IMR-90 (cell line): ENCODE results near the gene CASP2. TPM values are rescaled to one million over a fixed set of nuclear protein-coding genes. Genes with fewer than 3 reads are reported as not detected.

Experiments used
- ATAC-seq: fragments of 200-7000 bp; cut with Tn5 transposase; 2 replicates; pipeline ENCODE4 v1.9.1; 2020; ENCODE audit warnings: low read depth, mild to moderate bottlenecking, moderate library complexity
- BruUV-seq: library from RNA; stranded (reverse); fragments of 400-500 nt; replicated peaks from 2 replicates; lab custom pipeline; 2021; lab: Mats Ljungman, UMichigan
- CTCF ChIA-PET: fragments of 300-600 bp; formaldehyde crosslinking; extraction: SDS; loops from one replicate; lab custom pipeline; 2021; ENCODE audit warnings: antibody characterized with exemption; lab: Yijun Ruan, JAX
- POLR2A ChIA-PET: fragments of 300-600 bp; sonication (Branson Sonifier 250); formaldehyde crosslinking; loops from one replicate; lab custom pipeline; 2022; ENCODE audit warnings: antibody characterized with exemption; ENCODE audit not compliant: unreplicated experiment; lab: Charles Lee
- DNase-seq: peaks from one replicate; pipeline ENCODE4 v3.0.0; 2013
- H2AFZ ChIP-seq: replicated peaks from 2 replicates; pipeline ENCODE3; 2013; ENCODE audit warnings: low read length, mild to moderate bottlenecking; ENCODE audit not compliant: poor library complexity
- H2AK5ac ChIP-seq: 2 replicates; pipeline ENCODE4 v1.6.1; 2013; ENCODE audit warnings: low read depth, low read length, inconsistent platforms
- H2AK9ac ChIP-seq: replicated peaks from 2 replicates; pipeline ENCODE3; 2013; ENCODE audit warnings: mild to moderate bottlenecking, low read depth, low read length, moderate library complexity; ENCODE audit not compliant: poor library complexity
- H2BK120ac ChIP-seq: 2 replicates; pipeline ENCODE4 v1.6.1; 2013; ENCODE audit warnings: low read depth, low read length, inconsistent platforms
- H2BK15ac ChIP-seq: 3 replicates; pipeline ENCODE4 v1.6.1; 2013; ENCODE audit warnings: low read depth, low read length, inconsistent platforms
- H2BK20ac ChIP-seq: 2 replicates; pipeline ENCODE4 v1.6.1; 2013; ENCODE audit warnings: low read depth, mild to moderate bottlenecking, inconsistent platforms, low read length, moderate library complexity
- H2BK5ac ChIP-seq: 2 replicates; pipeline ENCODE4 v1.6.1; 2013; ENCODE audit warnings: mild to moderate bottlenecking, low read depth, low read length, inconsistent platforms; ENCODE audit not compliant: poor library complexity, severe bottlenecking
- H3K14ac ChIP-seq: replicated peaks from 2 replicates; pipeline ENCODE4 v1.6.1; 2013; ENCODE audit warnings: low read depth, low read length, inconsistent platforms
- H3K18ac ChIP-seq: 2 replicates; pipeline ENCODE4 v1.6.1; 2013; ENCODE audit warnings: low read depth, low read length, control low read depth
- H3K23ac ChIP-seq: 2 replicates; pipeline ENCODE4 v1.6.1; 2013; ENCODE audit warnings: low read depth, low read length, inconsistent platforms
- H3K27ac ChIP-seq: 2 replicates; pipeline ENCODE4 v1.5.1; 2013; ENCODE audit warnings: mild to moderate bottlenecking, control low read depth, low read length; ENCODE audit not compliant: insufficient read depth
- H3K27me3 ChIP-seq: 2 replicates; pipeline ENCODE4 v1.6.1; 2013; ENCODE audit warnings: low read length; ENCODE audit not compliant: control insufficient read depth, insufficient read depth
- H3K36me3 ChIP-seq: 2 replicates; pipeline ENCODE4 v1.6.1; 2013; ENCODE audit warnings: low read length, mixed read lengths; ENCODE audit not compliant: control insufficient read depth, insufficient read depth
- H3K4ac ChIP-seq: 2 replicates; pipeline ENCODE4 v1.6.1; 2013; ENCODE audit warnings: low read depth, low read length, inconsistent platforms
- H3K4me1 ChIP-seq: 2 replicates; pipeline ENCODE4 v1.6.1; 2013; ENCODE audit warnings: low read length, mixed read lengths; ENCODE audit not compliant: control insufficient read depth, insufficient read depth
- H3K4me2 ChIP-seq: 2 replicates; pipeline ENCODE4 v1.6.1; 2013; ENCODE audit warnings: low read depth, mild to moderate bottlenecking, control low read depth, low read length, moderate library complexity
- H3K4me3 ChIP-seq: 2 replicates; pipeline ENCODE4 v1.5.1; 2013; ENCODE audit warnings: low read depth, mild to moderate bottlenecking, control low read depth, low read length, moderate library complexity; ENCODE audit not compliant: insufficient read depth
- H3K56ac ChIP-seq: 2 replicates; pipeline ENCODE4 v1.6.1; 2013; ENCODE audit warnings: low read length, inconsistent platforms; ENCODE audit not compliant: insufficient read depth; ENCODE audit errors: extremely low read depth
- H3K79me1 ChIP-seq, 2 experiments: 2 replicates each; pipeline ENCODE4 v1.6.1; 2013; ENCODE audit warnings: low read length in 2 of 2, inconsistent platforms in 1 of 2, low read depth in 1 of 2
- H3K9ac ChIP-seq: 2 replicates; pipeline ENCODE4 v1.6.1; 2013; ENCODE audit warnings: low read depth, low read length, control low read depth
- H3K9me1 ChIP-seq: 2 replicates; pipeline ENCODE4 v1.6.1; 2013; ENCODE audit warnings: low read length, inconsistent platforms; ENCODE audit not compliant: insufficient read depth
- H3K9me3 ChIP-seq: 2 replicates; pipeline ENCODE4 v1.6.1; 2013; ENCODE audit warnings: low read length; ENCODE audit not compliant: control insufficient read depth, insufficient read depth
- H4K20me1 ChIP-seq: 2 replicates; pipeline ENCODE4 v1.6.1; 2013; ENCODE audit warnings: low read length, inconsistent platforms; ENCODE audit not compliant: insufficient read depth
- H4K5ac ChIP-seq: 2 replicates; pipeline ENCODE4 v1.6.1; 2013; ENCODE audit warnings: mild to moderate bottlenecking, low read depth, low read length, control low read depth
- H4K8ac ChIP-seq, 2 experiments: 2 replicates each; pipeline ENCODE4 v1.6.1; 2013; ENCODE audit warnings: low read depth in 2 of 2, low read length in 2 of 2, control low read depth in 1 of 2, inconsistent platforms in 1 of 2
- H4K91ac ChIP-seq: 2 replicates; pipeline ENCODE4 v1.6.1; 2013; ENCODE audit warnings: low read depth, low read length, inconsistent platforms; ENCODE audit not compliant: insufficient read depth
- POLR2A ChIP-seq: IDR thresholded peaks from 2 replicates; pipeline ENCODE4 v1.6.1; 2012; ENCODE audit warnings: mild to moderate bottlenecking, low read depth, low read length
- SMC3 ChIP-seq: fragments of 150-350 bp; IDR thresholded peaks from 2 replicates; pipeline ENCODE4 v1.6.1; 2016; ENCODE audit warnings: low read depth, mild to moderate bottlenecking, antibody characterized with exemption, low read length, moderate library complexity
- WGBS, 2 experiments: methylation state at CpG; one replicate each; pipeline versions ENCODE4 v1.1.5 to v1.1.7; 2013; ENCODE audit warnings: missing lambda C conversion rate in 2 of 2; ENCODE audit not compliant: insufficient read length in 1 of 2; ENCODE audit errors: extremely low coverage in 2 of 2; 5-methylcytosine and 5-hydroxymethylcytosine counted together
- dilution Hi-C: fragments of 300-500 bp; cut with HindIII; formaldehyde crosslinking; loops from one replicate; pipeline ENCODE4 v1.14.3; 2018; ENCODE audit warnings: low sequenced_read_pairs; ENCODE audit not compliant: unreplicated experiment
- in situ Hi-C: fragments of 300-500 bp; cut with MboI; formaldehyde crosslinking; loops from 3 replicates; pipeline ENCODE4 v1.14.3; 2019; ENCODE audit warnings: low sequenced_read_pairs, inconsistent platforms, mixed read lengths
- intact Hi-C: fragments of 100-400 bp; cut with micrococcal nuclease; formaldehyde crosslinking; loops from 2 replicates; pipeline ENCODE4 v1.10.0; 2022
- polyA plus RNA-seq, 3 experiments: library from polyadenylated mRNA; depleted of rRNA; stranded (reverse); fragments of >200 nt; gene quantifications; 2 replicates each; pipeline ENCODE4 v1.2.3, GENCODE V29; 2012; ENCODE audit warnings: low replicate concordance in 1 of 3
- total RNA-seq: library from RNA; depleted of rRNA; stranded (reverse); fragments of >200 nt; gene quantifications from 2 replicates; pipeline ENCODE4 v1.2.3, GENCODE V29; 2012
- TF ChIP-seq, protein P1 (sequence below): conservative IDR thresholded peaks from 2 replicates; pipeline ENCODE4 v1.5.1; 2012; ENCODE audit warnings: mild to moderate bottlenecking, low read depth, low read length, improper control_type of control experiment

The CASP2 gene
- total and polyA plus RNA-seq, 2 of the 4 experiments (the other 2 are of a cell fraction), result 15.4 to 25.6 TPM

- ChIA-PET CTCF (interaction anchor here (1.0 kb wide), 1 partner anchor 76 kb away, joined by 3 read pairs; no protein-coding TSS in a partner anchor), POLR2A (no interaction called here)
- no peaks in the 10 kb centered on the region for H4K20me1 ChIP-seq
- H3K36me3 ChIP-seq, result no peaks in the 10 kb centered on the region
- no peaks in the 10 kb centered on the region for H3K9me1 ChIP-seq
- H3K4me1 ChIP-seq, result peaks cover 6% of the 10 kb centered on the region; the same call in 1 of the 2 replicates
- H3K9ac ChIP-seq, result no peak overlapping the region
- no TSS peak for BruUV-seq
- H3K18ac ChIP-seq, result no peak overlapping the region
- H2AK9ac ChIP-seq, result no peak overlapping the region
- H2BK15ac ChIP-seq, result no peak overlapping the region
- no peak overlapping the region for H4K5ac ChIP-seq
- H2BK5ac ChIP-seq, result no peak overlapping the region
- no peak overlapping the region for H4K8ac ChIP-seq
- H2BK20ac ChIP-seq, result no peak overlapping the region
- H3K27me3 ChIP-seq, result peaks cover 5% of the 10 kb centered on the region
- in situ Hi-C loops, result no loop called here
- no peak overlapping the region for H2AFZ ChIP-seq
- no peaks in the 10 kb centered on the region for H3K9me3 ChIP-seq
- H3K4me3 ChIP-seq, result no peak overlapping the region
- no CpG with 5 or more reads among the region's 4 CpGs for WGBS, 2 experiments
- H3K4ac ChIP-seq, result no peak overlapping the region
- H3K27ac ChIP-seq, result no peak overlapping the region
- no peak overlapping the region for H3K14ac ChIP-seq
- ATAC-seq, result no peak
- no peak overlapping the region for H3K56ac ChIP-seq
- DNase-seq, result no peak
- dilution Hi-C loops, result no loop called here
- no peak overlapping the region for H2BK120ac ChIP-seq
- H3K79me1 ChIP-seq, result no peaks in the 10 kb centered on the region
- intact Hi-C loops, result no loop called here
- no peak overlapping the region for H3K23ac ChIP-seq
- H2AK5ac ChIP-seq, result no peak overlapping the region
- TF ChIP-seq POLR2A (no peak), SMC3 (no peak)
- TF ChIP-seq, protein P1, sequence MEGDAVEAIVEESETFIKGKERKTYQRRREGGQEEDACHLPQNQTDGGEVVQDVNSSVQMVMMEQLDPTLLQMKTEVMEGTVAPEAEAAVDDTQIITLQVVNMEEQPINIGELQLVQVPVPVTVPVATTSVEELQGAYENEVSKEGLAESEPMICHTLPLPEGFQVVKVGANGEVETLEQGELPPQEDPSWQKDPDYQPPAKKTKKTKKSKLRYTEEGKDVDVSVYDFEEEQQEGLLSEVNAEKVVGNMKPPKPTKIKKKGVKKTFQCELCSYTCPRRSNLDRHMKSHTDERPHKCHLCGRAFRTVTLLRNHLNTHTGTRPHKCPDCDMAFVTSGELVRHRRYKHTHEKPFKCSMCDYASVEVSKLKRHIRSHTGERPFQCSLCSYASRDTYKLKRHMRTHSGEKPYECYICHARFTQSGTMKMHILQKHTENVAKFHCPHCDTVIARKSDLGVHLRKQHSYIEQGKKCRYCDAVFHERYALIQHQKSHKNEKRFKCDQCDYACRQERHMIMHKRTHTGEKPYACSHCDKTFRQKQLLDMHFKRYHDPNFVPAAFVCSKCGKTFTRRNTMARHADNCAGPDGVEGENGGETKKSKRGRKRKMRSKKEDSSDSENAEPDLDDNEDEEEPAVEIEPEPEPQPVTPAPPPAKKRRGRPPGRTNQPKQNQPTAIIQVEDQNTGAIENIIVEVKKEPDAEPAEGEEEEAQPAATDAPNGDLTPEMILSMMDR, result no peak
- H3K4me2 ChIP-seq, result no peak overlapping the region
- no peak overlapping the region for H4K91ac ChIP-seq
Measured at GRCh38 chr7:143316492-143316891, 28.3 kb downstream of the CASP2 start.
